Upper lobe of right lung (tissue), 1 donor: ENCODE data around the gene FAM114A1. TPM values are rescaled to one million over a fixed set of nuclear protein-coding genes. Genes with fewer than 3 reads are reported as not detected.

Experiments
- ATAC-seq: fragments of 200-7000 bp; cut with Tn5 transposase; one replicate; pipeline ENCODE4 v1.9.1; 2020; ENCODE audit warnings: mild to moderate bottlenecking, moderate library complexity
- DNase-seq: peaks from one replicate; pipeline ENCODE4 v3.0.0-alpha.2; 2020
- H3K27ac ChIP-seq: fragments of 200-600 bp; one replicate; pipeline ENCODE4 v1.8.0; 2022
- H3K27me3 ChIP-seq: fragments of 200-600 bp; one replicate; pipeline ENCODE4 v1.8.0; 2022; ENCODE audit warnings: mild to moderate bottlenecking
- H3K36me3 ChIP-seq: fragments of 200-600 bp; one replicate; pipeline ENCODE4 v1.8.0; 2022
- H3K4me1 ChIP-seq: fragments of 200-600 bp; one replicate; pipeline ENCODE4 v1.8.0; 2022
- H3K4me3 ChIP-seq: fragments of 200-600 bp; one replicate; pipeline ENCODE4 v1.8.0; 2022; ENCODE audit warnings: mild to moderate bottlenecking
- H3K9me3 ChIP-seq: fragments of 200-600 bp; one replicate; pipeline ENCODE4 v1.8.0; 2022
- intact Hi-C: fragments of 100-400 bp; cut with DNase I; formaldehyde crosslinking; loops from one replicate; pipeline ENCODE4 v1.11.0; 2022
- total RNA-seq: library from RNA; stranded (reverse); fragmentation: NEBNext Ultra II Directional; extraction: Animal tissue kit (Norgen Biotek cat#: 25700); gene quantifications from one replicate; pipeline ENCODE4 v1.2.1, GENCODE V29; 2021
- TF ChIP-seq, protein P1 (sequence below): fragments of 200-600 bp; IDR thresholded peaks from one replicate; pipeline ENCODE4 v1.8.0; 2022; ENCODE audit warnings: antibody characterized with exemption
- donor health status: DM: no; HTN: yes; CAD: no; lungs with severe emphysema.

The FAM114A1 gene
- total RNA-seq, 1 donor from 2014 or later: 39.8 TPM

DNA sequence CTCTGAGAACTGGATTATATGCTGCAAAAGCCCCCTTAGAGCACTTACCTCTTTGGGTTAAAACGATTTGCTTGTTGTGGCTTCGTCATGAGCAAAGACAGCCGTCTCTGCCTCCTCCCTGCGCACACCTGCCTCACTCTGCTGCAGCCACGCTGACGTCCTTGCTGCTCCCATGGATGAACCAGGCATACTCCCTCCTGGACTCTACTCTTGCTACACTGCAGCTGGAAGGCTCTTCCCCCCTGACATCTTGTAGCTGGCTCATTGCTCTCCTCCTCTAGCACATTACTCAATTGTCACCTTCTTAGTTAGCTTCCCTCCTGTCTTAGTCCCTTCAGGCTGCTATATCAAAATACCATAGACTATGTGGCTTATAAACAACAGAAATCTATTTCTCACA is 59.3 kb downstream of the FAM114A1 start:
- no peaks in the 10 kb centered on the region for H3K4me1 ChIP-seq
- no peak overlapping the region for H3K4me3 ChIP-seq
- H3K36me3 ChIP-seq: peaks cover 84% of the 10 kb centered on the region
- no peaks in the 10 kb centered on the region for H3K27me3 ChIP-seq
- TF ChIP-seq, protein P1, sequence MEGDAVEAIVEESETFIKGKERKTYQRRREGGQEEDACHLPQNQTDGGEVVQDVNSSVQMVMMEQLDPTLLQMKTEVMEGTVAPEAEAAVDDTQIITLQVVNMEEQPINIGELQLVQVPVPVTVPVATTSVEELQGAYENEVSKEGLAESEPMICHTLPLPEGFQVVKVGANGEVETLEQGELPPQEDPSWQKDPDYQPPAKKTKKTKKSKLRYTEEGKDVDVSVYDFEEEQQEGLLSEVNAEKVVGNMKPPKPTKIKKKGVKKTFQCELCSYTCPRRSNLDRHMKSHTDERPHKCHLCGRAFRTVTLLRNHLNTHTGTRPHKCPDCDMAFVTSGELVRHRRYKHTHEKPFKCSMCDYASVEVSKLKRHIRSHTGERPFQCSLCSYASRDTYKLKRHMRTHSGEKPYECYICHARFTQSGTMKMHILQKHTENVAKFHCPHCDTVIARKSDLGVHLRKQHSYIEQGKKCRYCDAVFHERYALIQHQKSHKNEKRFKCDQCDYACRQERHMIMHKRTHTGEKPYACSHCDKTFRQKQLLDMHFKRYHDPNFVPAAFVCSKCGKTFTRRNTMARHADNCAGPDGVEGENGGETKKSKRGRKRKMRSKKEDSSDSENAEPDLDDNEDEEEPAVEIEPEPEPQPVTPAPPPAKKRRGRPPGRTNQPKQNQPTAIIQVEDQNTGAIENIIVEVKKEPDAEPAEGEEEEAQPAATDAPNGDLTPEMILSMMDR: no peak
- DNase-seq (no peak), ATAC-seq (no peak)
- intact Hi-C loops: no loop called here
- no peak overlapping the region for H3K27ac ChIP-seq
- no peaks in the 10 kb centered on the region for H3K9me3 ChIP-seq

DNA sequence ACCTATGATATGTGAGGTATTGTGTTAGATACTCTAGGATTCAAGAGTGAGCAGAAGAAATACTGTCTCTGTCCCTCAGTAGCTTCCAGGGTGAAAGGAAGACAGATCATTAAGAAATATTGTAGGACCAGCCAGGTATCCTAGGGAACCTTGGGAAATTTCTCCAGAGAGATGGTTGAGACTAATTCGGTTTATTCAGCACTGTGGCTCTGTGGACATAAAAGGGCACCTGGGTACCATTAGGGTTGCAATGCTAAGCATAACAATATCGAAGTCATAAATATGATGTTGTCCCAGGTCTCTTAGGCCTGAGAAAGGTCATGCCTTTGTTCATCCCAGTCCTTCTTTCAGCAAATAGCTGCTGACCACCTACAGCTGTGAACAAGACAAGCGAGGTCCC is 61.0 kb downstream of the FAM114A1 start:
- no peak for ATAC-seq
- no peak overlapping the region for H3K4me3 ChIP-seq
- intact Hi-C loops: no loop called here
- peaks cover 84% of the 10 kb centered on the region for H3K36me3 ChIP-seq
- no peak overlapping the region for H3K27ac ChIP-seq
- no peaks in the 10 kb centered on the region for H3K4me1 ChIP-seq
- no peaks in the 10 kb centered on the region for H3K27me3 ChIP-seq
- no peak for DNase-seq
- no peaks in the 10 kb centered on the region for H3K9me3 ChIP-seq
- TF ChIP-seq, protein P1: no peak

DNA sequence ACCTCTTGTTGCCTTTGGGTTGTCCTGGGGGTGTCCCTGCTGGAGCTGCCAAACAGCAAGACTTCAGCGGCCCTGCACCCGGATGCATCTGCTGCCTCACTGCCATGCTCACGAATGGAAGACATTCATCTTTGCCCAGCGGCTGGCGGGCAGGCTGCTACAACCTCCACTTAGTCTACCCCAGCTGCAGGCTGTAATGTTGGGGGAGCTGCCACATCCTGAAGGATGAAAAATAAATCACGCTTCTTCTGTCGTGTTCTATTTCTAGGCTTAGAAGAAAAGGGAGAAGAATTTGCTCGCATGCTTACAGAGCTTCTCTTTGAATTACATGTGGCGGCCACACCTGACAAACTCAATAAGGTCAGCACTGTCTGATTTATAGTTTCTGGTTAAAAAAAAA is 61.4 kb downstream of the FAM114A1 start:
- Histone ChIP-seq H3K36me3 (peaks cover 84% of the 10 kb centered on the region), H3K4me3 (no peak overlapping the region), H3K27ac (no peak overlapping the region), H3K4me1 (no peaks in the 10 kb centered on the region), H3K27me3 (no peaks in the 10 kb centered on the region), H3K9me3 (no peaks in the 10 kb centered on the region)
- TF ChIP-seq, protein P1: no peak
- intact Hi-C loops: no loop called here
- ATAC-seq: no peak
- DNase-seq: no peak

DNA sequence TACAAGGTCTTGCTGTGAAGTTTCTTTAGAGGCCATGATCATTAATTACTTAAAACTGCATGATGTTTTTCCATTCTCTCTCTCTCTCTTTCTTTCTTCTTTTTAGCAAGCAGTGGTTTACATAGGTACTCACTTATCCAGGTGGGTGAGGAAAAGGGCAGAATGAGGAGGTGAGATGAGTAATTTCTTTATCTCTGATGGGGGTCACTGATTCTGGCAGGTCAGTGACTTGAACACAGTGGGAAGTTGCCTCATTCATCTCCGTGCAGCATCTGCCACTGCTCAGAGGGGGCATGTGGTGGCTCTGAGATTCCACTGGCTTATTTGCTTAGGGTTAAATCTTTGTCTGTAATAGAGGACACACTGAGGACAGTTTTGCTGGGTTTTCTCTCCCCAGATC is 62.6 kb downstream of the FAM114A1 start:
- Histone ChIP-seq H3K4me1 (no peaks in the 10 kb centered on the region), H3K36me3 (peaks cover 92% of the 10 kb centered on the region), H3K4me3 (no peak overlapping the region), H3K27me3 (no peaks in the 10 kb centered on the region), H3K9me3 (no peaks in the 10 kb centered on the region), H3K27ac (no peak overlapping the region)
- TF ChIP-seq, protein P1: no peak
- DNase-seq: no peak
- intact Hi-C loops: no loop called here
- ATAC-seq: no peak

DNA sequence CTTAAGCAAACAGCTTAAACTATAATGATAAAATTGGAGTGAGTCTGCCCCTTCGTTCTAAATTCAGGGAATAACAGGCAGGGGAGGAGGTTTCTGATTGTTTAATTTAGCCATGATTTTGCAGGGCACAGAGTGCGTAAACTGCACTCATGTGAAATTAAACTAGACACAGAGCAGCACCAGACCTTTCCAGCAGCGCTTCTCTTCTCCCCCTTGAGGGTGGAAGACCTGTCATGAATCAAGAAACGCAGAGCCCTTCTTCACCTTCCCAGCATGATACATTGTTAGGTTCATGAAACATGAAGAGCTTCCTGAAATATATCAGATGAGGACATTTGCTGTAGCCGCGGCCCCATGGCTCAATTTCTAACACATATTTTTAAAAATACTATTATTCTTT is 63.1 kb downstream of the FAM114A1 start:
- no peaks in the 10 kb centered on the region for H3K4me1 ChIP-seq
- H3K27me3 ChIP-seq: no peaks in the 10 kb centered on the region
- no peaks in the 10 kb centered on the region for H3K9me3 ChIP-seq
- no peak overlapping the region for H3K27ac ChIP-seq
- H3K4me3 ChIP-seq: no peak overlapping the region
- ATAC-seq: no peak
- TF ChIP-seq, protein P1: no peak
- intact Hi-C loops: no loop called here
- peaks cover 97% of the 10 kb centered on the region for H3K36me3 ChIP-seq
- no peak for DNase-seq

DNA sequence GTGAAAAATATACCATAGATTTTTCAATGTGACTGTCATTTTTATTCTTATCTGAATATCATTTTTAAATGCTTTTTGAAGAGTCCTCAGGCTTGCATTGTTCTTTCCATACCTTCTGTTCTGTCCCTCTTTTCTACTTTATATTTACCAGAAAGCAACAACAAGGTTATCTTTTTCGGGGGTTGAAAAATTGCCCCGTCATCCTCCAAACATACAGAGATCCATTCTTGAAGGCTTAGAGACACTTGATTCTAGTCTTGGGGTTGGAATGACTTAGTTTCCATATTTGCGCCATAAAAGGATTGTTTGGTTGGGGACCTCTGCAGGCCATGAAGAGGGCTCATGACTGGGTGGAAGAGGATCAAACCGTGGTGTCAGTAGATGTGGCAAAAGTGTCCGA is 63.5 kb downstream of the FAM114A1 start:
- ATAC-seq (no peak), DNase-seq (no peak)
- Histone ChIP-seq H3K9me3 (no peaks in the 10 kb centered on the region), H3K4me1 (no peaks in the 10 kb centered on the region), H3K27ac (no peak overlapping the region), H3K36me3 (peaks cover 98% of the 10 kb centered on the region), H3K27me3 (no peaks in the 10 kb centered on the region), H3K4me3 (no peak overlapping the region)
- intact Hi-C loops: no loop called here
- TF ChIP-seq, protein P1: no peak
